IMR-90 (cell line): ENCODE measurements around the gene FDXR. TPM values are rescaled to one million over a fixed set of nuclear protein-coding genes. Genes with fewer than 3 reads are reported as not detected.

Experiments used
- ATAC-seq: fragments of 200-7000 bp; cut with Tn5 transposase; 2 replicates; pipeline ENCODE4 v1.9.1; 2020; ENCODE audit warnings: low read depth, mild to moderate bottlenecking, moderate library complexity
- BruUV-seq: library from RNA; stranded (reverse); fragments of 400-500 nt; replicated peaks from 2 replicates; lab custom pipeline; 2021; lab: Mats Ljungman, UMichigan
- CTCF ChIA-PET: fragments of 300-600 bp; formaldehyde crosslinking; extraction: SDS; loops from one replicate; lab custom pipeline; 2021; ENCODE audit warnings: antibody characterized with exemption; lab: Yijun Ruan, JAX
- POLR2A ChIA-PET: fragments of 300-600 bp; sonication (Branson Sonifier 250); formaldehyde crosslinking; loops from one replicate; lab custom pipeline; 2022; ENCODE audit warnings: antibody characterized with exemption; ENCODE audit not compliant: unreplicated experiment; lab: Charles Lee
- DNase-seq: peaks from one replicate; pipeline ENCODE4 v3.0.0; 2013
- H2AFZ ChIP-seq: replicated peaks from 2 replicates; pipeline ENCODE3; 2013; ENCODE audit warnings: low read length, mild to moderate bottlenecking; ENCODE audit not compliant: poor library complexity
- H2AK5ac ChIP-seq: 2 replicates; pipeline ENCODE4 v1.6.1; 2013; ENCODE audit warnings: low read depth, low read length, inconsistent platforms
- H2AK9ac ChIP-seq: replicated peaks from 2 replicates; pipeline ENCODE3; 2013; ENCODE audit warnings: mild to moderate bottlenecking, low read depth, low read length, moderate library complexity; ENCODE audit not compliant: poor library complexity
- H2BK120ac ChIP-seq: 2 replicates; pipeline ENCODE4 v1.6.1; 2013; ENCODE audit warnings: low read depth, low read length, inconsistent platforms
- H2BK15ac ChIP-seq: 3 replicates; pipeline ENCODE4 v1.6.1; 2013; ENCODE audit warnings: low read depth, low read length, inconsistent platforms
- H2BK20ac ChIP-seq: 2 replicates; pipeline ENCODE4 v1.6.1; 2013; ENCODE audit warnings: low read depth, mild to moderate bottlenecking, inconsistent platforms, low read length, moderate library complexity
- H2BK5ac ChIP-seq: 2 replicates; pipeline ENCODE4 v1.6.1; 2013; ENCODE audit warnings: mild to moderate bottlenecking, low read depth, low read length, inconsistent platforms; ENCODE audit not compliant: poor library complexity, severe bottlenecking
- H3K14ac ChIP-seq: replicated peaks from 2 replicates; pipeline ENCODE4 v1.6.1; 2013; ENCODE audit warnings: low read depth, low read length, inconsistent platforms
- H3K18ac ChIP-seq: 2 replicates; pipeline ENCODE4 v1.6.1; 2013; ENCODE audit warnings: low read depth, low read length, control low read depth
- H3K23ac ChIP-seq: 2 replicates; pipeline ENCODE4 v1.6.1; 2013; ENCODE audit warnings: low read depth, low read length, inconsistent platforms
- H3K27ac ChIP-seq: 2 replicates; pipeline ENCODE4 v1.5.1; 2013; ENCODE audit warnings: mild to moderate bottlenecking, control low read depth, low read length; ENCODE audit not compliant: insufficient read depth
- H3K27me3 ChIP-seq: 2 replicates; pipeline ENCODE4 v1.6.1; 2013; ENCODE audit warnings: low read length; ENCODE audit not compliant: control insufficient read depth, insufficient read depth
- H3K36me3 ChIP-seq: 2 replicates; pipeline ENCODE4 v1.6.1; 2013; ENCODE audit warnings: low read length, mixed read lengths; ENCODE audit not compliant: control insufficient read depth, insufficient read depth
- H3K4ac ChIP-seq: 2 replicates; pipeline ENCODE4 v1.6.1; 2013; ENCODE audit warnings: low read depth, low read length, inconsistent platforms
- H3K4me1 ChIP-seq: 2 replicates; pipeline ENCODE4 v1.6.1; 2013; ENCODE audit warnings: low read length, mixed read lengths; ENCODE audit not compliant: control insufficient read depth, insufficient read depth
- H3K4me2 ChIP-seq: 2 replicates; pipeline ENCODE4 v1.6.1; 2013; ENCODE audit warnings: low read depth, mild to moderate bottlenecking, control low read depth, low read length, moderate library complexity
- H3K4me3 ChIP-seq: 2 replicates; pipeline ENCODE4 v1.5.1; 2013; ENCODE audit warnings: low read depth, mild to moderate bottlenecking, control low read depth, low read length, moderate library complexity; ENCODE audit not compliant: insufficient read depth
- H3K56ac ChIP-seq: 2 replicates; pipeline ENCODE4 v1.6.1; 2013; ENCODE audit warnings: low read length, inconsistent platforms; ENCODE audit not compliant: insufficient read depth; ENCODE audit errors: extremely low read depth
- H3K79me1 ChIP-seq, 2 experiments: 2 replicates each; pipeline ENCODE4 v1.6.1; 2013; ENCODE audit warnings: low read length in 2 of 2, inconsistent platforms in 1 of 2, low read depth in 1 of 2
- H3K9ac ChIP-seq: 2 replicates; pipeline ENCODE4 v1.6.1; 2013; ENCODE audit warnings: low read depth, low read length, control low read depth
- H3K9me1 ChIP-seq: 2 replicates; pipeline ENCODE4 v1.6.1; 2013; ENCODE audit warnings: low read length, inconsistent platforms; ENCODE audit not compliant: insufficient read depth
- H3K9me3 ChIP-seq: 2 replicates; pipeline ENCODE4 v1.6.1; 2013; ENCODE audit warnings: low read length; ENCODE audit not compliant: control insufficient read depth, insufficient read depth
- H4K20me1 ChIP-seq: 2 replicates; pipeline ENCODE4 v1.6.1; 2013; ENCODE audit warnings: low read length, inconsistent platforms; ENCODE audit not compliant: insufficient read depth
- H4K5ac ChIP-seq: 2 replicates; pipeline ENCODE4 v1.6.1; 2013; ENCODE audit warnings: mild to moderate bottlenecking, low read depth, low read length, control low read depth
- H4K8ac ChIP-seq, 2 experiments: 2 replicates each; pipeline ENCODE4 v1.6.1; 2013; ENCODE audit warnings: low read depth in 2 of 2, low read length in 2 of 2, control low read depth in 1 of 2, inconsistent platforms in 1 of 2
- H4K91ac ChIP-seq: 2 replicates; pipeline ENCODE4 v1.6.1; 2013; ENCODE audit warnings: low read depth, low read length, inconsistent platforms; ENCODE audit not compliant: insufficient read depth
- CEBPB ChIP-seq: IDR thresholded peaks from 2 replicates; pipeline ENCODE4 v1.6.1; 2012; ENCODE audit warnings: low read depth, low read length, improper control_type of control experiment
- CTCF ChIP-seq: conservative IDR thresholded peaks from 2 replicates; pipeline ENCODE4 v1.5.1; 2012; ENCODE audit warnings: mild to moderate bottlenecking, low read depth, low read length, improper control_type of control experiment
- FOS ChIP-seq: fragments of 150-350 bp; IDR thresholded peaks from 2 replicates; pipeline ENCODE4 v1.6.1; 2016; ENCODE audit warnings: low read depth, low read length
- MAZ ChIP-seq: IDR thresholded peaks from 2 replicates; pipeline ENCODE4 v1.6.1; 2012; ENCODE audit warnings: low read depth, mild to moderate bottlenecking, low read length, improper control_type of control experiment, moderate library complexity, borderline replicate concordance
- NFE2L2 ChIP-seq: fragments of 150-350 bp; IDR thresholded peaks from 2 replicates; pipeline ENCODE4 v1.6.1; 2016; ENCODE audit warnings: low read depth, mild to moderate bottlenecking, low read length
- POLR2A ChIP-seq: IDR thresholded peaks from 2 replicates; pipeline ENCODE4 v1.6.1; 2012; ENCODE audit warnings: mild to moderate bottlenecking, low read depth, low read length
- RAD21 ChIP-seq: IDR thresholded peaks from 2 replicates; pipeline ENCODE4 v1.6.1; 2012; ENCODE audit warnings: low read length, improper control_type of control experiment
- WGBS, 2 experiments: methylation state at CpG; one replicate each; pipeline versions ENCODE4 v1.1.5 to v1.1.7; 2013; ENCODE audit warnings: missing lambda C conversion rate in 2 of 2; ENCODE audit not compliant: insufficient read length in 1 of 2; ENCODE audit errors: extremely low coverage in 2 of 2; 5-methylcytosine and 5-hydroxymethylcytosine counted together
- dilution Hi-C: fragments of 300-500 bp; cut with HindIII; formaldehyde crosslinking; loops from one replicate; pipeline ENCODE4 v1.14.3; 2018; ENCODE audit warnings: low sequenced_read_pairs; ENCODE audit not compliant: unreplicated experiment
- in situ Hi-C: fragments of 300-500 bp; cut with MboI; formaldehyde crosslinking; loops from 3 replicates; pipeline ENCODE4 v1.14.3; 2019; ENCODE audit warnings: low sequenced_read_pairs, inconsistent platforms, mixed read lengths
- intact Hi-C: fragments of 100-400 bp; cut with micrococcal nuclease; formaldehyde crosslinking; loops from 2 replicates; pipeline ENCODE4 v1.10.0; 2022
- polyA plus RNA-seq, 3 experiments: library from polyadenylated mRNA; depleted of rRNA; stranded (reverse); fragments of >200 nt; gene quantifications; 2 replicates each; pipeline ENCODE4 v1.2.3, GENCODE V29; 2012; ENCODE audit warnings: low replicate concordance in 1 of 3
- total RNA-seq: library from RNA; depleted of rRNA; stranded (reverse); fragments of >200 nt; gene quantifications from 2 replicates; pipeline ENCODE4 v1.2.3, GENCODE V29; 2012
- TF ChIP-seq, protein P1 (sequence below): fragments of 150-350 bp; IDR thresholded peaks from 2 replicates; pipeline ENCODE4 v1.6.1; 2017; ENCODE audit warnings: mild to moderate bottlenecking, antibody characterized with exemption, low read length, low read depth

FDXR gene
- total and polyA plus RNA-seq, 2 of the 4 experiments (the other 2 are of a cell fraction): 12.4 to 18.6 TPM

GRCh38 chr17:74875155-74875976 lies 2.6 kb upstream of the FDXR start:
- Histone ChIP-seq H4K8ac (no peak overlapping the region), H2BK120ac (no peak overlapping the region), H3K4ac (no peak overlapping the region), H3K9me1 (peaks cover 16% of the 10 kb centered on the region), H3K56ac (no peak overlapping the region), H3K36me3 (peaks cover 1% of the 10 kb centered on the region; the same call in 1 of the 2 replicates), H3K4me1 (peaks cover 11% of the 10 kb centered on the region), H3K27me3 (peaks cover 17% of the 10 kb centered on the region), H2AFZ (no peak overlapping the region), H3K23ac (no peak overlapping the region), H3K18ac (no peak overlapping the region), H3K9ac (no peak overlapping the region), H2BK20ac (no peak overlapping the region), H3K4me3 (no peak overlapping the region), H3K9me3 (no peaks in the 10 kb centered on the region), H4K91ac (no peak overlapping the region), H3K79me1 (peaks cover 17 to 27% of the 10 kb centered on the region in 2 experiments; a peak in 3 of 4 replicates), H3K27ac (no peak overlapping the region), H4K20me1 (no peaks in the 10 kb centered on the region), H2BK5ac (no peak overlapping the region), H4K5ac (no peak overlapping the region), H2AK9ac (no peak overlapping the region), H3K4me2 (no peak overlapping the region), H2BK15ac (no peak overlapping the region), H2AK5ac (no peak overlapping the region), H3K14ac (no peak overlapping the region)
- in situ Hi-C loops (no loop called here), dilution Hi-C loops (no loop called here), intact Hi-C loops (no loop called here)
- TF ChIP-seq NFE2L2 (no peak), FOS (no peak), CTCF (no peak), RAD21 (no peak), MAZ (no peak), POLR2A (no peak), CEBPB (no peak)
- TF ChIP-seq, protein P1, sequence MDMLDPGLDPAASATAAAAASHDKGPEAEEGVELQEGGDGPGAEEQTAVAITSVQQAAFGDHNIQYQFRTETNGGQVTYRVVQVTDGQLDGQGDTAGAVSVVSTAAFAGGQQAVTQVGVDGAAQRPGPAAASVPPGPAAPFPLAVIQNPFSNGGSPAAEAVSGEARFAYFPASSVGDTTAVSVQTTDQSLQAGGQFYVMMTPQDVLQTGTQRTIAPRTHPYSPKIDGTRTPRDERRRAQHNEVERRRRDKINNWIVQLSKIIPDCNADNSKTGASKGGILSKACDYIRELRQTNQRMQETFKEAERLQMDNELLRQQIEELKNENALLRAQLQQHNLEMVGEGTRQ: no peak
- no CpG with 5 or more reads among the region's 5 CpGs for WGBS, 2 experiments
- ChIA-PET CTCF (no interaction called here), POLR2A (no interaction called here)
- no TSS peak for BruUV-seq
- DNase-seq (no peak), ATAC-seq (no peak)
